Measurements from ENCODE around the gene PIAS1.
A peak's percentile ranks its signal among the peaks of the same experiment; 100 is the strongest.

PIAS1 gene

DNA sequence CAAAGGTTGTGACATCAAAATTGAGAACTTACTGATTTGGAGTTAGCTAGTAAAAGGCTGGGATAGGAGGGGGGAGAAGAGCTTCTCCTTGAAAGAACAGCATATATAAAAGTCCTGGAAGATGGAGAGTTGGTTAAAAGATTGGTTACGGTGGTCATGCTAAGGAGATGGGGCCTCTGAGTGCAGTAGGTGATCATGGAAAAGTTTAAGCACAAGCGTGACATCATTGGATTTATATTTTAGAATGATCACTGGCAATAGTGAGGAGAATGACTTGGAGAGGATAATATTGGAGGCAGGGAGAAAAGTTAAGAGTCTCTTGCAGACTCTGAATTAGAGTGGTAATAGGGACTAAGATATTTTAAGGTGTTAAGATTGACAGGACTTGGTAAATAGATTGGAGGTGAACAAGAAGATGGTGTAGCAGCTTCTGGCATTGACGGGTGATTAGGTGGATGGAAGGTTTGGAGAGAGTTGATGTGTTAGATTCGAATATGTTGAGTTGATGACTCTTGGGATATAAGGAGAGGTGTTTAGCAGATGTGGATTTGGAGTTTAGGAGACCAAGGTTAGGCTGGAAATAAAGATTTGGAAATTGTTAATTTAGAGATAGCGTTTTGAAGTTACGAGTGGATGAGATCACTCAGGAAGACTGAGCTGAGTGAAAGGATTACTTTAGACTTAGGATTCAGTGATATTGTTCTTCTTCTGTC lies 19.6 kb downstream of the PIAS1 start:
- DNase-seq: no peak

DNA sequence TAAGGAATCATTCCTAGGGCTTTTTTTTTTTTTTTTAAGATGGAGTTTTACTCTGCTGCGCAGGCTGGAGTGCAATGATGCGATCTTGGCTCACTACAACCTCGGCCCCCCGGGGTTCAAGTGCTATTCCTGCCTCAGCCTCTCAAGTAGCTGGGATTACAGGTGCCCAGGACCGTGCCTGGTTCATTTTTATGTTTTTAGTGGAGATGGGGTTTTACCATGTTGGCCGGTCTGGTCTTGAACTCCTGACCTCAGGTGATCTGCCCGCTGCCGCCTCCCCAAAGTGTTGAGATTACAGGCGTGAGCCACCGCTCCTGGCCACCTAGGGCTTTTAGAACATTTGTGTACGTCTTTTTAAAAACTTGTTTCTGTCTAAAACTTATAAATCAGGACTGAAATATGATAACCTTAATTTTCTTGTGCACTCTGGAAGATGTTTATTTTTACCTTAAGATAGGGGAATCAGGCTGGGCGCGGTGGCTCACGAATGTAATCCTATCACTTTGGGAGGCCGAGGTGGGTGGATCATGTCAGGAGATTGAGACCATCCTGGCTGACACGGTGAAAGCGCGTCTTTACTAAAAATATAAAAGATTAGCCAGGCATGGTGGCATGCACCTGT lies 21.8 kb downstream of the PIAS1 start:
- DNase-seq: no peak

DNA sequence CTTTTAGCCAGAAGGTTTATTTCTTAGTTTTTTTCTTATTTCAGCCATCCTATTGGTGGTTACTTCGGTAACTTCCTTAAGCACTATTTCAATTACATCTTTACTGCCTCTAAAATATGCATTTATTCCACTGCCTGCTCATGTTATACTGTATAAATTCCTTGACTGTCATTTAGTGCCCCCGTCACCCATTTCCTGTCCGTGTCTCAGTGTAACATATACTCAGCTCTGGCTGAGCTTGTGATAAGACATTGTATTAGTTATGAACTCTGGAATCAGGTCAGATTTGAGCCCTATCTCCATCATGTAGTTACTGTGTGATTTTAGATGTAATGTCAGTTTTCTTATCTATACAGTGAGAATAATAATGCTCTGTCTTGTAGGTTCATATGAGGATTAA lies 24.2 kb downstream of the PIAS1 start:
- DNase-seq: no peak

DNA sequence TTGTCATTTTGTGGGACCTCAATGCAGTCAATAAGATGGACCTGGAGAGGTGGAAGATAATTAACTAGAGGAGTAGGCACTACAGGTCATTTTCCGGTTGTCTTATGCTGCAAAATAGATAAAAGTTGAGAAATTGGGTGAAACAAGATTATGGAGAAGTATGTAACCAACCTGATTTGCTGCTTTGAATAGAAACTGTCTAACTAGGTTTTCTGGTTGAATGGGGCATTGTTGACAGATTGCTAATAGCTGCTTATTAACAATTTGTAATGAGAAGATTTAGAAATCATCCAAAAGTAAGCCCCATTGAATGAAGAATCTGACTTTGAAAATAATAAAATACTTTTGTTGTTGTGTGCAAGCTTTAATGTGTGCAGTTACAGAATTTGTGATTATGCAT lies 26.2 kb downstream of the PIAS1 start:
- no peak for DNase-seq

DNA sequence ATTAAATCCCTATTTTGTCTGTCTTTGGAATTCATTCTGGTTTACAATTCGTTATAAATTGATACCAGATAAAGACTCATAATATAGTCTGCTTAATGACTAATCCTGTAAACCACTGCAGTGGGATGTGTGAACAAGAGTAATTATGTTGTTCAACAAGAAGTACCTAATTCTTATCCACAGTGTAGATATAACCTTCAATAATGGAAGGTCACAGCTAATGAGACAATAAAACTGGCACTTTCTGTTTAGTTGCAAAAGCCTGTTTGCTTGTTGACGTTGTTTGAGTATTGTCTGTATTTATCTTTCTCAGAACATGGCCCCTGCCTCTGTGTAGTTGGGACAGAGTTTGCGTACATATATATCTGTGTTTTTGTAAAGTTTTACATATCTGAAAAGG lies 26.7 kb downstream of the PIAS1 start:
- DNase-seq: peak; percentile 37

DNA sequence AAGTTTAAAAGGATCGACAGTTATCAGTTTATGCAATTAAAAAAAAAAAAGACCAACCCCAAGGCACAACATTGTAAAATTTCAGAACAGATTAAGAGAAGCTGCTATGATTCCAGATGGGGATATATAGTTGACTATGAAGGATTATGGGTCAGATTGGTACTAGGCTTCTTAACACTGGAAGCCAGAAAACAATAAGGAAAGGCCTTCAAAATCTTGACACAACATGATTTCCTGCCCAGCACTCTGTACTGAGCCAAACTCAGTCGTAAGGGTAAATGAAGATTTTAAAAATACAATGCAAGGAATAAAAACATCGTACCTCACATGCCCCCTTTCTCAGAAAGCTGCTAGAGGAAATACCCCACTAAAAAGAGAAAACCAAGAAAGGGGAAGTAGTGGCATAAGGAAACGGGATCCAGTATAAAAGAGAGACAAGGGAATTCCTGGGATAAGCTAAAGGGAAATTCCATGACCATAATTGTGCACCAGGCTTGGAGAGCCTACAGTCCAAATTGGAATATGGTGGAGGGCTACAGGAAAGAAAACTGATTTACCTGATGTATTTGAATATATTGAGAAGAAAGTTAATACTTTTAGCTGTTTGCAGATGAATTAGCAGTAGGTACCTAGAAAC lies 27.9 kb downstream of the PIAS1 start:
- no peak for DNase-seq

DNA sequence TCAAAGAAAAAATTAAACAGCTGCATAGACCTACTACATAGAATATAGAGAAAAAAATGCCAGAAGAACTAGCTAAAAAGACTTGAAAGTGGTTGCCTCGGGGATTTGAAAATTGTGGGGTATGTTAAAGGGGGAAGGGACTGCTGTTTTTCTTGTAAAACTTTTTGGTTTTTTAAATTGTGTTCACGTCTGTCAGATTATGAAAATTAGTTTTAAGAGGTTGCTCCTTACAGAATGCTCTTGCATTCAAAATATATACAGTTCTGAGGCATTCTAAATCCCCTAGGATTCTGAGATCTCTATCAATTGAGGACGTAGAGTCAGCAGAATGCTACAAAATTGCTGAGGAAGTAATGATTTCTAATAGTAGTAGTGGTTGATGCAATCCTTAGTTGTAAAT lies 28.6 kb downstream of the PIAS1 start:
- no peak for DNase-seq

DNA sequence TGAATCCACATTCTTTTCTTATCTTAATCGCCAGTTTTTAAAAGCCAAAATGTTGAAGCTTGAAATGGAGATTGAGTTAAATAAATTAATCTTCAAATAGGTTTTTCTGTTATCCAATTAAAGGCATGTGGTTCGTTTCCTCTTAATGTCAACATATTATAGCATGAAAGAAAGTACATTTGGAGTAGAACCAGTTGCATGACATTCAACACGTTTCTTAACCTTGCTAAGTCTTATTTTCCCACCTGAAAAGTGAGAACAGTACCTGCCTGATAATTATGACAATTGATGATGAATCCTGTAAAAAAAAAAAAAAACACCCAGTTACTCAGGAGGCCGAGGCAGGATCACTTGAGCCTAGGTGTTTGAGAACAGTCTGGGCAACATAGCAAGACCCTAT lies 29.3 kb downstream of the PIAS1 start:
- no peak for DNase-seq

DNA sequence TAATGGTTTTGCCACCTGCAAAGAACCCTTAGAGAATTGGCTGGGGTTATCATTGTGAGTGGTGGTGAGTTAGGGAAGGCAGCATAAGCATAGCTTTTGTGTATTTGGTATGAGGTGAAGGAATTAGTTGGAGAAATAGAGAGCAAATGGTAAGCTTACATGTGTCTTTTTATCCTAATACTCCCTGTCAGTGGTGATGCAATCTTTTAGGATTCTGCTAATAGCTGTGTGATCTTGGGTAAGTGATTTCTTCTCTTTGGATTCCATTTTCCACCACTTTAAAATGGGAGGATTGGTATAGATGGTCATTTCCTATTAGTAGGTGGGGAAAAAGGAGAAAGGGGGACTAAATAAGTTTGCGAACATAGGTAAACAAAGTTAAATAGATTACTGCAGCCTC lies 30.9 kb downstream of the PIAS1 start:
- no peak for DNase-seq

DNA sequence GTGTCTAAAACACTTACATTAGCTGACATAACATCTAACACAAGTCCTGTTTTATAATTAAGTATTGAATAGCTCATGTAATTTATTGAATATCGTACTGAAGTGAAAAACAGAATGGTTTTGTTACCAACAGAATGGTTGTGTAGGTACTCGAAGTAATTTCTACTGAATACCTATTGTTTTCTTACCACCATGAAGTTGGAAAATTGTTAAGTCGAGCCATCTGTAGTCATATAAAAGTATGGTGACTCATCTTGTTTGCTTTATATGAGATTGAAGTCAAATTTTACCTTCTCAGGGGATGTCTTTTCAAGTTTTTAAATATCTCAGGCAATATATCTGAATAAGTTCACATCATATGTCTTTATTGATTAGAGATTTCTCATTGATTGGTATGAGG lies 37.6 kb downstream of the PIAS1 start:
- no peak for DNase-seq

DNA sequence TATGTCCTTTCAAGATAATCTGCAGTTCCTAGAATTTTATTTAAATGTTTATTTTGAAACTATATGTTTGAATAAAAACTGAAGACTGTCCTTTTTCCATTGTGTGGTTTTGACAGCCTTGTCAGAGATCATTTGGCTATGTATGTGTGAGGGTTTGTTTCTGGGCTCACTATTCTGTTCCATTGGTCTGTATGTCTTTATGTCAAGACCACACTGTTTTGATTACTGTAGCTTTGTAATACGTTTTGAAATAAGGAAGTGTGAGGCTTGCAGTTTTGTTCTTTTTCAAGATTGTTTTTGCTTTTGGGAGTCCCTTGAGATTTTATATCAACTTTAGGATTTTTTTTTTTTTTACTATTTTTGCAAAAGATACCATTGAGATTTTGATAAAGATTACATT lies 42.0 kb downstream of the PIAS1 start:
- DNase-seq: no peak

DNA sequence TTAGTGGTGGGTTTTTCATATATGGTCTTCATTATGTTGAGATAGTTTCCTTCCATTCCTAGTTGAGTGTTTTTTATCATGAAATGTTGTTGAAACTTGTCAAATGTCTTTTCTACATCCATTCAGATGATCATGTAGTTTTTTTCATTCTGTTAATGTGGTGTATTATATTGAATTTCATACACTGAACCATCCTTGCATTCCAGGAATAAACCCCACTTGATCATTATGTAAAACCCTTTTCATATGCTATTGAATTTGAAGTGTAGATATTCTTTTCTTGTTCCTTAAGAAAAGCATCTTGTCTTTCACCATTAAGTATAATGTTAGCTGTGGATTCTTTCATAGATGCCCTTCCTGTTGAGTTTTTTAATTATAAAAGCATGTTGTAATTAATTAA lies 42.9 kb downstream of the PIAS1 start:
- DNase-seq: no peak

DNA sequence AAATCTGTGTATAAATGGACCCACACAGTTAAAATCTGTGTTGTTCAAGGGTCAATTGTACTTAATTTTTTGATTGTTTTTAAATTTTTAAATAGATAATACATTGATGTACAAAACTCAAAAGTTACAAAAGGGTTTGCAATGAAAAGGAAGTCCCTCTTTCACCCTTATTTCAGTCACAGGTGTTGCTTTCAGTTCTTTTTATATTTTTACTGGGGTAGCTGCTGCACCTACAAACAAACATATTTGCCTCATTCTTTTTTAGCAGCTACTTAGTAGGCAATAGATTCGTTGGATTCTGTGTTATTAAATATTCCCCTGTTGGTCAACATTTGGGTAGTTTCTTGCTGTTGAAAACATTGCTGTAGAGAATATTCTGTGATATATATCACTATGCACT lies 44.4 kb downstream of the PIAS1 start:
- no peak for DNase-seq

DNA sequence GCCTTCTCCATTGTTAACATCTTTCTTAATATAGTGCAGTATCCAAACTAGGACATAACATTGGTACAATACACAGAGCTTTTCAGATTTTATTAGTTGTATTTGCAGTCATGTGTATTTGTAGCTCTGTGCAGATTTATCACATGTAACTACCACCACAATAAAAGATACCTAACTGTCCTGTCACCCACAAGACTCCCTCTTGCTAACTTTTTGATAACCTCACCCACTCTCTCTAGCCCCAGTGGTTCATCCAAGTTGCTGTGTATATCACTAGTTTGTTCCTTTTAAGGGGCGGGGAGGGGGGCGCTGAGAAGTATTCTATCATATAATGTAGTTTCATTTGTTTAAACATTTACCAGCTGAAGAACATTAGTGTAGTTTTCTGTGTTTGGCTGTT lies 46.1 kb downstream of the PIAS1 start:
- DNase-seq: no peak

DNA sequence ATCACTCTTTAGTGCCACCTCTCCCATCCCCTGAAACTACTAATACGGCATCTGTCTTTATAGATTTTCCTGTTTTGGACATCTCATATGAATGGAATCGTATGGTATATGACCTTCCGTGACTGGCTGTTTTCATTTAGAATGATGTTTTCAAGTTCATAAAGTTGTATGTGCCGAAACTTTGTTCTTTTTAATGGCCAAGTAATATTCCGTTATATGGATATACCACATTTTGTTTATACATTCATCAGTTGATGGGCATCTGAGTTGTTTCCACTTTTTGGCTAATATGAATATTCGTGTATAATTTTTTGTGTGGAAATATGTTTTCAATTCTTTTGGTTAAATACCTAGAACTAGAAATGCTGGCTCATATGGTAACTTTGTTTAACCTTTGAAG lies 49.5 kb downstream of the PIAS1 start:
- DNase-seq: no peak

DNA sequence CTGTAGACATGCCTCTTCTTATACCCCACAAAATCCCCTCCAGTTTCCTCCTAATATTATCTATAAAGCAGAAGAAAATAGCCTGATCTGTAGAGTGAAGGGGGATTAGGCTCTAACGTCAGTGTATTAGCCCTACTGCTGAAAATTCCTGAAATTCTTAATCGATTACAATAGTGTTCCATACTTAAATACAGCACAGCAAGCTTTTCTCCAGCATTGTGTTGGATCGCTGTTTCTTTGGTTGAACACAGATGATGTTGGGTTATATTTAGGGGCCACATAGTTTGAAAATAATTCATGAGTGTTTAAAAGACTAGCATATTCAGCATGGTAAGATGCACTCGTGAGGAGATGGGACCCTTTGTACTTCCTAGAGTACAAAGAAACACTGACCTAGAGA lies 52.5 kb downstream of the PIAS1 start:
- DNase-seq: no peak

DNA sequence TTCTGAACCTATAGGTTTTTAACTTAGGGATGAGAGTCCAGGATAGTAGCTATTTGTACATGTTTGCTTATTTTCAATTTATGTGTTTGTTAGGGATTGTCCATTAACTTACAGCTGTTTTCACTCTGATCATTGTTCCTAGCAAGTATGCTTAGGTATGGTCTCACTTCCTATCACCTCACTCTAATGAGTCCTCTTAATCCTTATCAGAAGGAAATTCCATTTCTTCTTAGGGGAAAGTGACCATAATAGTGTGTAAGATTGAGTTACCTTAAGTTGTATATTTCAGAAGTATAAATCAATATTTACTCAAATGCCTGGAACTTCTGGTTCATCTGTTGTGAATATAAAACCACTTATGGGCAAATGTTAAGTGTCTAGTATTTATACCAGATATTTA lies 53.0 kb downstream of the PIAS1 start:
- no peak for DNase-seq

DNA sequence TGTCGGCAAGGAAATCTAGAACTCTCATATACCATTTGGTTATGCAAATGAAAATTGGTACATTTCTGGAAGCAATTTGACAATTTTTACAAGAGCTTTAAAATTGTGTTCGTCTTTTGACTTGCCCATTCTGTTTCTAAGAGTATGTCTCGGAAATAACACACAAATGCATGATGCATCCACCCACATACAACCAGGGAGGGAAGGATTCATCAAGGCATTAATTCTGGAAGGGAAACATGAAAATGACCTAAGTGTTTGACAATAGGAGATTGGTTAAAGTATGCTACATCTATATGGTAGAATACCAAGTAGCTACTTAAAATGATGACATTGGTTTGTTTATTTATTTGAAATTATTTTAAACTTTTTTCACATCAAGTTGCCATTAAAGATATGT lies 58.6 kb downstream of the PIAS1 start:
- no peak for DNase-seq

DNA sequence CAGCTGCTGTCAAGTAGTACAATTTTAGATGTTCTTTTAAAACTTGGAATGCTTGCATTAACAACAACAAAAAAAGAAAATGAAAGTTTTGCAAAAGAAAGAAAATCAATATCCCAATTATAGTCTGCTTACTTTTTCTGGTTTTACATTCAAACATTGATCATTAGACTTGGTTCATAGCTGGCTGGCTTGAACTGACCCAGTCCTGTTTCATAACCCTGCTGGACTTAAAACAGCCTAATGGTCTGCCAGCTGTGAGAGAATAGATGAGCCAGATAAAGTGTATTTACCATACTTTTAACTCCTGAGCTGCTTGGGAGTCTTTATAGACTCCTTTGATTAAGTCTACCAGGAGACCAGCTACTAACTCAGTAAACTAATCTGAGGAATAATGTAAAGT lies 59.2 kb downstream of the PIAS1 start:
- DNase-seq: no peak

DNA sequence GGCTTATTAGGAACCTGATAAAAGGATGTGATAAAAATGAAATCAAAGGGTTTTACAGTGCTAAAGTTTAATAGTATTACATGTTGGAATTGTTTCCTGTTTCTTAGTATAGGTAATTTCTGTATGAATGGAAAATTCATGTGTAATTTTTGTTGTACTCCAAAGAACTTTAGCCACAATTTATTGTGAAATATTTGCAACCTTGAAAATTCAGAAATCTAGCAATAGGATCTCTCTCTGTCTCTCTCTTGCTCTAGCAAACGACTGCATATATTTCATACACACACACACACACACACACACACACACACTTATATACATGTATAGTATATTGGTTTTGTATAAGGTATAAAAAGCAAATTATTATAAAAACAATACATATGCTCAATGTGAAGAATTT lies 59.6 kb downstream of the PIAS1 start:
- no peak for DNase-seq

DNA sequence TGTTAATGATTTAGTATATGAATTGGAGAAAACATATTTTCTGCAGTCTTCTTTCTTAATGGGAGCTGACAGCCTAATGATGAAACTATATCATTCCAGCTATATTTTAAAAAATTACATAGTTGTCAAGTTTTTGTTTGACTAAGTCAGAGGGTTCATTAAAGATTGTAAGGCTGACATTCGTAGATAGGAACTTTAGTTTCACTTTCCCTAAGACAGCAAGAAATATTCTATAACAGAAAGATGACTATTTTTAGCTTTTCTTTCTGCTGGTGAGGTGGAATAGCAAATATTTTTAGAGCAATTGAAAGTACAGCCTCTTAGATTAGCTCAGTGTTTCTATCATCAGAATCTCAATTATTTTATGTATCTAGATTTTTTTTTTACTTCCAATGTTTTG lies 60.2 kb downstream of the PIAS1 start:
- DNase-seq: no peak

DNA sequence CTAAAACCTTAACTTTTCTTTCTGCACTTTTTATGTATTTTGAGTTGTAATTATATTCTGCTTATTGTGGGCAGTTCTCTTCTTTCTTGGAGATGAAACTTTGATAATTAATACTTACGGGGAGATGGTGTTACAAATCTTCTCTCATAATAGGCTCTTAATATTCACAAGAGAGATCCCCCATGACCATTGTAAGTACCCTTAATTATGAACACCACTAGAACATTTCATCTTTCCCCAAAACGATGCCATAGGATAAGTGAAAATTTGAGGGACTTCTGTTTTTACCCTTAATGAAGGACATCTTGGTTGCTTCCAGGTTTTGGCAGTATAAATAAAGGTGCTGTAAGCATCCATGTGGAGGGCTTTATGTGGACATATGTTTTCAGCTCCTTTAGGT lies 60.7 kb downstream of the PIAS1 start:
- DNase-seq: no peak

DNA sequence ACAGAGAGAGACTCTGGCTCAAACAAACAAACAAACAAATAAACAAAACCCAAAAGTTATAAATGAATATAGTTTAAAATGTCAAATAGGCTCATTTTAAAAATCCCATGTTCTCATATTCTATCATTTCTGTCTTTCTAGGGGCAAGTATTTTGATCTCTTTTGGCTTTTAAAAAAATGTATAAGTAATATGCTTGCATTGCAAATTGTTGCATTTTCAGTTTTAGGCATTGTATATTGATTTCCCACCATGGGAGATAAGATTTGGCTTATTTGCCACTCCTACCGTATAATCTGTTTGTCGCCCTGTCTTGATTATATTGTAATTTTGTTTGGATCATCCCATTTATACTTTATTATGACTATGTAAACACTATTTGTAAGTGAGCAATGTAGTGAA lies 70.6 kb downstream of the PIAS1 start:
- no peak for DNase-seq

DNA sequence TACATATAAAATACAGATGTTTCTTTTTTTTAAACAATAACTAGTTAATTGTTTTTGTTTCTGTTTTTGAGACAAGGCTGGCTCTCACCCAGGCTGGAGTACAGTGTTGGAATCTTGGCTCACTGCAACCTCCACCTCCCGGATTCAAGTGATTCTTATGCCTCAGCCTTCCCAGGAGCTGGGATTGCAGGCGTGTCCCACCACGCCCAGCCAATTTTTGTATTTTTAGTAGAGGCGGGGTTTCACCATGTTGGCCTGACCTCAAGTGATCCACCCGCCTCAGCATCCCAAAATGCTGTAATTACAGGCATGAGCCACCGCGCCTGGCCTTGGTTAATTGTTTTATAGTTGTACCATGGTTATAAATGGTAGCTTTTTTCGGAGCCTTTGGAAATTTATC lies 72.3 kb downstream of the PIAS1 start:
- DNase-seq: peak; percentile 16

DNA sequence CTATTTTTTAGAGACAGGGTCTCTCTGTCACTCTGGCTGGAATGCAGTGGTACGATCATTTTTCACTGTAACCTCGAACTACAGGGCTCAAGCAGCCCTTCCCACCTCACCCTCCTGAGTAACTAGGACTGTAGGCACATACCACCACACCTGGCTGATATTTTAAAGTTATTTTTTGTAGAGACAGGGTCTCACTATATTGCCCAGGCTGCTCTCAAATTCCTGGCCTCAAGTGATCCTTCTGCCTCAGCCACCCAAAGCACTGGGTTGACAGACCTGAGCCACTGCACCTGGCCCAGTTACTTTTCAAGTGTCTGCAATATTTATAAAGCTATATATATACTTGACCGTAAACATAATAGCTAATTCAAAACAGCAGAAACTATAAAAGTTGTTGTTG lies 75.0 kb downstream of the PIAS1 start:
- DNase-seq: no peak
